ENCODE results near the gene BCL7A.
"Not testable (repeated sequence)": the region's sequence is repeated elsewhere in the genome, so short reads cannot be mapped to it uniquely, and the experiment has no call there.

BCL7A gene

GRCh38 chr12:122028165-122028904 lies 6.7 kb downstream of the BCL7A start:
- no peak for DNase-seq

- peak; percentile 27 to 47 for DNase-seq
Measured at GRCh38 chr12:122028905-122029560, 7.3 kb downstream of the BCL7A start.

- DNase-seq = no peak
Measured at GRCh38 chr12:122029620-122030423, 8.1 kb downstream of the BCL7A start.

GRCh38 chr12:122030424-122031035 lies 8.8 kb downstream of the BCL7A start:
- DNase-seq = no peak

- peak; percentile 27 to 44 for DNase-seq
Measured at GRCh38 chr12:122031342-122032216, 9.9 kb downstream of the BCL7A start.

- DNase-seq = no peak
Measured at GRCh38 chr12:122032580-122032979, 10.9 kb downstream of the BCL7A start.

- no peak for DNase-seq
Measured at GRCh38 chr12:122035292-122035691, 13.6 kb downstream of the BCL7A start.

- no peak for DNase-seq
Measured at GRCh38 chr12:122036153-122036552, 14.5 kb downstream of the BCL7A start.

GRCh38 chr12:122040579-122041386 lies 19.1 kb downstream of the BCL7A start:
- DNase-seq = no peak

GRCh38 chr12:122041458-122041857 lies 19.8 kb downstream of the BCL7A start:
- not testable (repeated sequence) for DNase-seq

- DNase-seq = no peak
Measured at GRCh38 chr12:122042910-122043309, 21.2 kb downstream of the BCL7A start.

- no peak for DNase-seq
Measured at GRCh38 chr12:122043476-122043875, 21.8 kb downstream of the BCL7A start.

GRCh38 chr12:122045262-122045661 lies 23.6 kb downstream of the BCL7A start:
- no peak for DNase-seq

GRCh38 chr12:122046145-122046544 lies 24.5 kb downstream of the BCL7A start:
- DNase-seq = no peak

GRCh38 chr12:122048151-122048550 lies 26.5 kb downstream of the BCL7A start:
- no peak for DNase-seq

GRCh38 chr12:122049827-122050226 lies 28.1 kb downstream of the BCL7A start:
- no peak for DNase-seq

- no peak for DNase-seq
Measured at GRCh38 chr12:122050706-122051105, 29.0 kb downstream of the BCL7A start.

- DNase-seq = no peak
Measured at GRCh38 chr12:122051231-122051876, 29.7 kb downstream of the BCL7A start.

GRCh38 chr12:122052285-122052684 lies 30.6 kb downstream of the BCL7A start:
- no peak for DNase-seq

GRCh38 chr12:122054842-122055520 lies 33.3 kb downstream of the BCL7A start:
- no peak for DNase-seq

Measured in CD4-positive, alpha-beta T cell treated with Interleukin-4 for 1 hour (primary cell).